GM23338 (cell line): Measurements from ENCODE around the gene COL4A2. TPM values are rescaled to one million over a fixed set of nuclear protein-coding genes. Genes with fewer than 3 reads are reported as not detected.

Source experiments
- ATAC-seq: fragments of 200-7000 bp; cut with Tn5 transposase; 3 replicates; pipeline ENCODE4 v1.9.1; 2020
- DNase-seq: peaks from one replicate; pipeline ENCODE4 v3.0.0-alpha.2; 2015; ENCODE audit warnings: low spot score
- H2AFZ ChIP-seq: fragments of 200-600 bp; sonication (generic); 2 replicates; pipeline ENCODE4 v1.8.0; 2016; ENCODE audit warnings: antibody characterized with exemption, mild to moderate bottlenecking, moderate library complexity
- H3F3A ChIP-seq: fragments of 200-600 bp; sonication (generic); replicated peaks from 2 replicates; pipeline ENCODE4 v1.8.0; 2017; ENCODE audit warnings: antibody characterized with exemption, mixed run types, low read depth
- H3K27ac ChIP-seq: fragments of 200-600 bp; sonication (generic); 2 replicates; pipeline ENCODE4 v1.6.1; 2016; ENCODE audit warnings: low read depth
- H3K27me3 ChIP-seq: fragments of 200-600 bp; sonication (generic); 2 replicates; pipeline ENCODE4 v1.8.0; 2016; ENCODE audit warnings: mild to moderate bottlenecking, mixed run types, moderate library complexity; ENCODE audit not compliant: insufficient read depth
- H3K36me3 ChIP-seq: fragments of 200-600 bp; sonication (generic); 2 replicates; pipeline ENCODE4 v1.8.0; 2016; ENCODE audit warnings: mild to moderate bottlenecking; ENCODE audit not compliant: insufficient read depth
- H3K4me1 ChIP-seq: fragments of 200-600 bp; sonication (generic); 2 replicates; pipeline ENCODE4 v1.8.0; 2016; ENCODE audit warnings: mild to moderate bottlenecking, moderate library complexity; ENCODE audit not compliant: insufficient read depth
- H3K4me2 ChIP-seq: fragments of 200-600 bp; sonication (generic); 2 replicates; pipeline ENCODE4 v1.7.1; 2017; ENCODE audit warnings: mixed run types
- H3K4me3 ChIP-seq: fragments of 200-600 bp; sonication (generic); 2 replicates; pipeline ENCODE4 v1.6.1; 2016; ENCODE audit warnings: mixed run types
- H3K79me2 ChIP-seq: fragments of 200-600 bp; sonication (generic); replicated peaks from 2 replicates; pipeline ENCODE4 v1.8.0; 2017; ENCODE audit warnings: mild to moderate bottlenecking; ENCODE audit not compliant: insufficient read depth
- H3K9me2 ChIP-seq: fragments of 200-600 bp; sonication (generic); 2 replicates; pipeline ENCODE4 v1.8.0; 2017; ENCODE audit not compliant: insufficient read depth
- H4K20me1 ChIP-seq: fragments of 200-600 bp; sonication (generic); replicated peaks from 2 replicates; pipeline ENCODE4 v1.8.0; 2017; ENCODE audit warnings: mild to moderate bottlenecking; ENCODE audit not compliant: insufficient read depth
- H3K27ac Mint-ChIP-seq: 2 replicates; pipeline ENCODE4 v1.8.0; 2020; ENCODE audit warnings: inconsistent platforms, mild to moderate bottlenecking, moderate library complexity, mixed read lengths
- H3K27me3 Mint-ChIP-seq: 3 replicates; pipeline ENCODE4 v1.8.0; 2022; ENCODE audit warnings: low read depth, mild to moderate bottlenecking, moderate library complexity, mixed read lengths, inconsistent platforms; ENCODE audit not compliant: insufficient read depth, poor library complexity
- H3K36me3 Mint-ChIP-seq: 3 replicates; pipeline ENCODE4 v1.8.0; 2021; ENCODE audit warnings: low read depth, mild to moderate bottlenecking, inconsistent platforms, moderate library complexity, mixed read lengths
- H3K4me1 Mint-ChIP-seq: 3 replicates; pipeline ENCODE4 v1.8.0; 2020; ENCODE audit warnings: mild to moderate bottlenecking, inconsistent platforms, mixed read lengths
- H3K4me3 Mint-ChIP-seq: 3 replicates; pipeline ENCODE4 v1.8.0; 2021; ENCODE audit warnings: moderate library complexity, mild to moderate bottlenecking, inconsistent platforms, mixed read lengths
- H3K9me3 Mint-ChIP-seq: 3 replicates; pipeline ENCODE4 v1.8.0; 2020; ENCODE audit warnings: moderate library complexity, mild to moderate bottlenecking, inconsistent platforms, mixed read lengths
- CREB1 ChIP-seq: fragments of 250-450 bp; sonication (Bioruptor Pico); IDR thresholded peaks from 2 replicates; pipeline ENCODE4 v1.5.0; 2020; ENCODE audit warnings: low read depth, mild to moderate bottlenecking, moderate library complexity
- CTCF ChIP-seq, 2 experiments: fragments of 200-600 bp in 1 of 2; sonication (generic) in 1 of 2; conservative IDR thresholded peaks; 2 replicates each; pipeline versions ENCODE4 v1.5.1 to v1.6.1; 2016 to 2017; ENCODE audit warnings: antibody characterized with exemption in 2 of 2, low read depth in 2 of 2, mild to moderate bottlenecking in 2 of 2, moderate library complexity in 1 of 2
- EZH2 ChIP-seq: fragments of 200-600 bp; sonication (generic); IDR thresholded peaks from one replicate; pipeline ENCODE4 v1.8.0; 2017; ENCODE audit warnings: antibody characterized with exemption, mild to moderate bottlenecking, low read depth; ENCODE audit not compliant: unreplicated experiment
- EZH2phosphoT487 ChIP-seq: fragments of 200-600 bp; sonication (generic); IDR thresholded peaks from one replicate; pipeline ENCODE4 v1.8.1; 2018; ENCODE audit warnings: antibody characterized with exemption; ENCODE audit not compliant: unreplicated experiment
- NANOG ChIP-seq: IDR thresholded peaks from 2 replicates; pipeline ENCODE4 v1.6.1; 2016; ENCODE audit warnings: antibody characterized with exemption, borderline replicate concordance
- STAT1 ChIP-seq: IDR thresholded peaks from one replicate; pipeline ENCODE4 v1.6.1; 2016; ENCODE audit warnings: antibody characterized with exemption; ENCODE audit not compliant: unreplicated experiment
- ZNF114 ChIP-seq: fragments of 250-450 bp; sonication (Bioruptor Pico); IDR thresholded peaks from 2 replicates; pipeline ENCODE4 v1.5.0; 2020; ENCODE audit warnings: mild to moderate bottlenecking, moderate library complexity
- ZNF462 ChIP-seq: fragments of 250-450 bp; sonication (Bioruptor Pico); IDR thresholded peaks from 2 replicates; pipeline ENCODE4 v1.5.0; 2020; ENCODE audit warnings: mild to moderate bottlenecking, moderate library complexity
- polyA plus RNA-seq: library from polyadenylated mRNA; unstranded; fragments of >200 nt; fragmentation: Nextera tagmentation; extraction: Ambion mirVana; gene quantifications from 2 replicates; pipeline ENCODE4 v1.2.1, GENCODE V29; 2016
- total RNA-seq: library from RNA; depleted of rRNA; stranded (reverse); fragments of >200 nt; shearing (Covaris generic); gene quantifications from 2 replicates; pipeline ENCODE4 v1.2.3, GENCODE V29; 2014
- TF ChIP-seq, protein P1 (sequence below): IDR thresholded peaks from 2 replicates; pipeline ENCODE4 v1.6.1; 2016; ENCODE audit warnings: antibody characterized with exemption
- TF ChIP-seq, protein P2 (sequence below): IDR thresholded peaks from one replicate; pipeline ENCODE4 v1.6.1; 2018; ENCODE audit warnings: antibody characterized with exemption; ENCODE audit not compliant: unreplicated experiment

The COL4A2 gene
- total and polyA plus RNA-seq, 2 experiments from 2014 or later = 37.4 to 131 TPM

DNA sequence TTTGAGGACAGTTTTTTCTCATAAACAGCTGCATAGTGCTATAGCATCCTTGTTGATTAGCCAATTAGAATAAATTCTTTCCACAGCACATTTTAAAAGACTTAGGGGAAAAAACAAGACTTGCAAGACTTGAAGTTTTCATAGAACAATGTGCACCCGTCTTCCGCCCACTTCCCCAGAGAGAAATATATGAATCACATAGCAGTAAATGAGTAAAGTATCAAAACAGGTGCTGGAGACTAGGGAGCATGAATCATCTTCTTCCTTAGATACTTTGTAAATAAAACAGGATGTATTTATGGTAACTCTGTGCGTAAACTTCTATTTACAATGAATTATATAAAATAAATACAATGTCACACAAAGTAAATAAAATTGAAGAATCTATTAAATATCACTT, 75.1 kb downstream of the COL4A2 start (continued):
- TF ChIP-seq CTCF (conservative IDR thresholded peaks at IDR 0.05; ENCODE audit: low read depth in 2 of 2) = no peak
- no peak for TF ChIP-seq EZH2

GRCh38 chr13:110382830-110383229, 75.7 kb downstream of the COL4A2 start:
- Histone ChIP-seq H3K4me1 (peaks cover 23% of the 10 kb centered on the region), H3K4me2 (no peak overlapping the region), H2AFZ (no peak overlapping the region), H3K27me3 (no peaks in the 10 kb centered on the region), H3K79me2 (peaks cover 5% of the 10 kb centered on the region; the same call in 1 of the 2 replicates), H3K36me3 (no peaks in the 10 kb centered on the region), H4K20me1 (peaks cover 4% of the 10 kb centered on the region; the same call in 1 of the 2 replicates), H3K27ac (no peak overlapping the region), H3K4me3 (no peak overlapping the region), H3F3A (peaks cover 2% of the 10 kb centered on the region; the same call in 1 of the 2 replicates), H3K9me2 (no peaks in the 10 kb centered on the region)
- no peak for ATAC-seq
- DNase-seq = no peak
- Mint-ChIP-seq H3K4me1 (peaks cover 30% of the 10 kb centered on the region), H3K4me3 (no peak overlapping the region), H3K9me3 (peaks cover 24% of the 10 kb centered on the region), H3K36me3 (peaks cover 25% of the 10 kb centered on the region), H3K27ac (no peak overlapping the region), H3K27me3 (peaks cover 17% of the 10 kb centered on the region)
- TF ChIP-seq STAT1 = no peak
- TF ChIP-seq, protein P1, sequence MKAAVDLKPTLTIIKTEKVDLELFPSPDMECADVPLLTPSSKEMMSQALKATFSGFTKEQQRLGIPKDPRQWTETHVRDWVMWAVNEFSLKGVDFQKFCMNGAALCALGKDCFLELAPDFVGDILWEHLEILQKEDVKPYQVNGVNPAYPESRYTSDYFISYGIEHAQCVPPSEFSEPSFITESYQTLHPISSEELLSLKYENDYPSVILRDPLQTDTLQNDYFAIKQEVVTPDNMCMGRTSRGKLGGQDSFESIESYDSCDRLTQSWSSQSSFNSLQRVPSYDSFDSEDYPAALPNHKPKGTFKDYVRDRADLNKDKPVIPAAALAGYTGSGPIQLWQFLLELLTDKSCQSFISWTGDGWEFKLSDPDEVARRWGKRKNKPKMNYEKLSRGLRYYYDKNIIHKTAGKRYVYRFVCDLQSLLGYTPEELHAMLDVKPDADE = no peak
- no peak for TF ChIP-seq EZH2phosphoT487
- TF ChIP-seq, protein P2, sequence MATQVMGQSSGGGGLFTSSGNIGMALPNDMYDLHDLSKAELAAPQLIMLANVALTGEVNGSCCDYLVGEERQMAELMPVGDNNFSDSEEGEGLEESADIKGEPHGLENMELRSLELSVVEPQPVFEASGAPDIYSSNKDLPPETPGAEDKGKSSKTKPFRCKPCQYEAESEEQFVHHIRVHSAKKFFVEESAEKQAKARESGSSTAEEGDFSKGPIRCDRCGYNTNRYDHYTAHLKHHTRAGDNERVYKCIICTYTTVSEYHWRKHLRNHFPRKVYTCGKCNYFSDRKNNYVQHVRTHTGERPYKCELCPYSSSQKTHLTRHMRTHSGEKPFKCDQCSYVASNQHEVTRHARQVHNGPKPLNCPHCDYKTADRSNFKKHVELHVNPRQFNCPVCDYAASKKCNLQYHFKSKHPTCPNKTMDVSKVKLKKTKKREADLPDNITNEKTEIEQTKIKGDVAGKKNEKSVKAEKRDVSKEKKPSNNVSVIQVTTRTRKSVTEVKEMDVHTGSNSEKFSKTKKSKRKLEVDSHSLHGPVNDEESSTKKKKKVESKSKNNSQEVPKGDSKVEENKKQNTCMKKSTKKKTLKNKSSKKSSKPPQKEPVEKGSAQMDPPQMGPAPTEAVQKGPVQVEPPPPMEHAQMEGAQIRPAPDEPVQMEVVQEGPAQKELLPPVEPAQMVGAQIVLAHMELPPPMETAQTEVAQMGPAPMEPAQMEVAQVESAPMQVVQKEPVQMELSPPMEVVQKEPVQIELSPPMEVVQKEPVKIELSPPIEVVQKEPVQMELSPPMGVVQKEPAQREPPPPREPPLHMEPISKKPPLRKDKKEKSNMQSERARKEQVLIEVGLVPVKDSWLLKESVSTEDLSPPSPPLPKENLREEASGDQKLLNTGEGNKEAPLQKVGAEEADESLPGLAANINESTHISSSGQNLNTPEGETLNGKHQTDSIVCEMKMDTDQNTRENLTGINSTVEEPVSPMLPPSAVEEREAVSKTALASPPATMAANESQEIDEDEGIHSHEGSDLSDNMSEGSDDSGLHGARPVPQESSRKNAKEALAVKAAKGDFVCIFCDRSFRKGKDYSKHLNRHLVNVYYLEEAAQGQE = no peak
- no peak for TF ChIP-seq EZH2
- TF ChIP-seq NANOG = no peak
- TF ChIP-seq CTCF (conservative IDR thresholded peaks at IDR 0.05; ENCODE audit: low read depth in 2 of 2) = no peak
- TF ChIP-seq ZNF462 (CRISPR knock-in tag) = no peak
- no peak for TF ChIP-seq ZNF114 (CRISPR knock-in tag)
- no peak for TF ChIP-seq CREB1 (CRISPR knock-in tag)
